ENCODE results near the gene PYGM.

The PYGM gene

DNA sequence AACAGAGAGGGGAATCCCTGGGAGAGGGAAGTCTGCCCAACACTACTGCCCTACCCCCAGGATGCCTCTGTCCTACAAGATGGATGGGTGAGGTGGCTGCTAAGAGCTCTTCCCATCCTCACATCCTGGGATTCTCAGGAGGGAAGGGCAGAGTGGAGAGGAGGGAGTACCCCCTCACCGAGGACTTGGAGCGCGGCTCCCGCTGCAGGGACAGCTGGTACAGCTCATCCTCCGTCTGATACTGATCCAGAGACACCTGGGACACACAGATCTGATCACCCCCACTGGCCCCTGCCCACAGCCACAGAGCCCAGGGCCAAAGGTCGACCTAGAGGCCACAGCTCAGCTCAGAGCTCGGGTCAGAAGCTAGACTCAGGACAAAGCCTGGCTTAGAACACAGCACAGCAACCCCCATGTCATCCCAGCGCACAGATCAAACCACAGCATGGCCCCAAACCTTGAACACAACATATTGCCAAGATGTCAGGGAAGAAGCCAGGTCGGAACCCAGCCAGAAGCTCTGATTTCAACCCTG lies 24.0 kb downstream of the PYGM start:
- DNase-seq (ENCODE audit: low read depth) = no peak

DNA sequence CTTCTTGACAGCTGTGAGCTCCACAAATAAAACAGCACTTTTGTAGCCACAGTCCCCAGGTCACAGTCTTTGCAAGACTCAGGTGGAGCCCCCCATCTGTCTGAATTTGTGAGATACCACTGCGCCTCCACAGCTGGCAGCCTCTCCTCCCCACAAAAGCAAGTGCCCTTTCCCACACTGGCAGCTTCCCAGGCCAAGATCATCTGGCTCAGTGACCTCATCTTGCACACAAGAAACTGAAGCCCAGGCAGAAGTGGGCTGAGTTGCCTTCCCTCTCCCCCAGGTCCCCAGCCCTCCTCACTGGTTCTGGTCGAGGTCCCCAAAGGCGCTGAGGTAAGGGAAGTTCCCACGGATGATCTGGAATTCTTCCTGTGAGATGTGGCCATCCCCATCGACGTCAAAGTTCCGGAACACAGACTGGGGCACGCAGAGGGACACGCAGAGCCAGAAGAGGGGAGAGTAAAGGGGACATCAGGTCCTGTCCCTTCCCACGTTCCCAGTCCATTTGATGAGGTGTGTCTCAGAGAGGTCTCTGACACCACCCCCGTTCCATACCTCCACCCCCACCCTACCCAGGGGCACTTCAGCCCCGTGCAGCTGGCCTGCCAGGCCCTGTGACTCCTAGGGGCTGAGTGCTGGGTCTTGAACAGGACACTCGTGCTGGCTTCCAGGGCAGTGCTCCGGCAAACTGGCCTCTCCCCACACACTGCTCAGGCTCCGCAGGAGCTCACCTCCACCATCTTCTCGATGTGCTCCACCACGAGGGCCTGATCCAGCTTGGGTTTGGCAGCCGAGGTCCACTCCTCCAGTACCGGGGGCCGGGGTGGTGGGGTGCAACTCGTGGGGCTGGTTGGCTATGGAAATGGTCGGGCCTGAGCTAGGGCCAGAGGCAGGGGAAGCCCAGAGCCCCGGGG lies 24.7 kb downstream of the PYGM start:
- DNase-seq (ENCODE audit: low read depth) = no peak

DNA sequence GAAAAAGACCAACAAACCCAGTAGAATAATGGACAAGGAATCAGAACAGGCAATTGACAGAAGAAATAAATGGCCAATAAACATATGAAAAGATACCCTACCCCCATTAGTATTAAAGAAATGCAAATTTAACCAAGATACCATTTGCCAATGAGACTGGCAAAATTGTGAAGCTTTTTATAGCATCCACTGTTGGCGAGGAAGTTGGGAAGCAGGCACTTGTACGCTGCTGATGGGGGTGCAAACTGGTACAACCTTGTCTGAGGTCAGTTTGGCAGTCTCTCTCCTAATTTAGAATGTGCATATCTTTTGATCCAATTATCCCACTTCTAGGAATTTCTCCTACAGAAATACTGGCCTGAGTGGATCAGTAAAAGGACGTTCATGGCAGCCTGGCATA lies 28.2 kb downstream of the PYGM start:
- no peak for DNase-seq (ENCODE audit: low read depth)

DNA sequence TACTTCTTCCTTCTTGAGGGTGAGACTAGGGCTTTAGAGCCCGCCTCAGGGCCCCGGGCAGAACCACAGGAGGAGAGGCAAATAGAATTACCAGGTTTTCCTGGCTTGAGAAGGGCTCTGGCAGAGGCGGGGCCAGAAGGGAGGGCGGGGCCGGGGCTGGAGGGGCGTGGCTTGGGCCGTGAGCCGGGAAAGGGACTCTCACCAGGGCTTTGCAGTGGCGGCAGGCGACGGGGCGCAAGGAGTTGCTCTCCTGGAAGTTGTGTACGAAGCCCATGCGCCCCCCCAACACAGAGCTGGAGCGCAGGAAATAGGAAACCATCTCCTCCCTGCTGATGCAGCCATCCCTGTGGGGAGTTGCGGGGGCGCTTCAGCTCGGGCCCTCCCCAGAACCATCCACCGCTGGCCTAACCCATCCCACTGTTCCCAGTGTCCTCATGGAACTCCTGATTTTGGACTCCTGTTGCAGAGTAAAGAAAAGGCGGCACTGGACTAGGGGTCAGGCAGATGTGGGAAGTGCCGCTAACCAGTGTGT lies 29.9 kb downstream of the PYGM start:
- DNase-seq (ENCODE audit: low read depth) = no peak

DNA sequence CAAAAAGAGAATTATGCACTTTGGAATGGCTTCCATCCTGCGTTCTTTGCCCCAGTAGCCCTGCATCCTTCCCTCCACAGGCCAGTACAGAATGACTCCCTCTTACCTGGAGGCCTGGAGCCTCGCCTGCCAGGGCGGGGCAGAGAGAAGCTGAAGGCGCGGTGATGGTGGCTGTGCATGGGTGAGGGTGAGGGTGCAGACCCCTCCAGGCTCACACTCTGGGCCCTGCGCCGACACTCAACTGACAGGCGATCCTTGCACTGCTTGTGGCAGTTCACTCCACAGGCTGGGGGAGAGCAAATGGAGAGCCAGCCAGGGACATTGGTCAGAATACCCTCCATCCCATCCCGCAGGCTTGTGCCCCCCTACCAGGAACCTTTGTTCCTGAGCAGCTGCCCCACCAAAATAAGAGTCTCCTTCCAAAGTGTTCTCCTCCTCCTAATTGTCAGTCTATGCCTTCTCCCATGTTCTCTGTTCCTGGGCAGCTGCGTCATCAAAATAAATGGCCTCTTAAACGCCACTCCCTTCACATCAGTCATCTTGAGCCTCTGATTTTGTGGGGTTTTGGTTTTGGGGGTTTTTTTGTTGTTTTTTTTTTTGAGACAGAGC lies 30.9 kb downstream of the PYGM start:
- no peak for DNase-seq (ENCODE audit: low read depth)

DNA sequence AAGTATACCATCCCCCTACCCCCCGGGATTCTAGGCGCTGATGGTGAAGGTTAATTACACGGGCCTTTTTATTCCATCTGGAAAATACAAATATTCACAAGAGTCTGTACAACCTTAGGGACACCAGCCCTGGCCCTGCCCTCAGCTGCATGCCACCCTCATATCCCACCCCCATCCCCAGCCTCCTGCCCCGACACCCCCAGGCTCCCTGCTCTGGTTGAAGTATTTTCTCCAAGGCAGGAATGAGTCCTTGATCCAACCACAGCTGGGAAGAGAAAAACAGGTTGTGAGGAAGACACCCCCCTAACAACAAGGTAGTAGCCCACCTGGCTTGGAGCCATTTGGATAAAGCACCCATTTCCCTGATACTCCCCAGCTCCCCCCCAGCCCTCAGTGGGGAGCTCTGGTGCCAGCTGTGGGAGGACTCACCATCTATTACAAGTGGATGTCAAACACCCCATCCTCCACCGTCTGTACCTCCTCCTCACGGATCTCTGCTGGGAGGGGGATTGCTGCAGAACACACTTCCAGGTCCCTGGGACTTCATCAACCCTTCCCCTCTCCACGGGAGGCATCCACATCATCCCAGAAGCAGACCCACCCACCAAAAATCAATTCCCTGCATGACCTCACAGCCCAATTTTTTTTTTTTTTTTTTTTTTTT lies 32.8 kb downstream of the PYGM start:
- DNase-seq (ENCODE audit: low read depth) = no peak

DNA sequence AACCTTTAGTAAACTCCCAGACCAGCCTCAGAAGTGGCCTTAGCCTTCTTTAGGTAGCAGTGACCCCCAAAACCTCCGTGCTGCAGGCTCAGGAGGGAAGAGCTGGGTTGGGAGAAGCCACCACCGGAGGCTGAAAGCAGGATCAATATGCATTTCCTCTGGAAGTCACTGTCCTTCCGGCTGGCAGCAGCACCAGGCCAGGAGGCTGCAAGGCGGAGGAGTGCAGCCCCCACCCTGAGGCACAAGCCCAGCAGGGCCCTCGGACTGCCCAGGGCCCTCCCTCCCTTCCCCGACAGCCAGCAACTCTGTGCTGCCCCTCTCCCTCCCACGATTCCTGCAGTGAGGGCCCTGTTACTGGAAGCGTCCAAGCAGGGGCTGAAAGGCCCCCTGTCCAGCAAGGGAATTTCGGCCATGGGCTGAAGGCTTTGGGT lies 33.5 kb downstream of the PYGM start:
- DNase-seq (ENCODE audit: low read depth) = no peak

DNA sequence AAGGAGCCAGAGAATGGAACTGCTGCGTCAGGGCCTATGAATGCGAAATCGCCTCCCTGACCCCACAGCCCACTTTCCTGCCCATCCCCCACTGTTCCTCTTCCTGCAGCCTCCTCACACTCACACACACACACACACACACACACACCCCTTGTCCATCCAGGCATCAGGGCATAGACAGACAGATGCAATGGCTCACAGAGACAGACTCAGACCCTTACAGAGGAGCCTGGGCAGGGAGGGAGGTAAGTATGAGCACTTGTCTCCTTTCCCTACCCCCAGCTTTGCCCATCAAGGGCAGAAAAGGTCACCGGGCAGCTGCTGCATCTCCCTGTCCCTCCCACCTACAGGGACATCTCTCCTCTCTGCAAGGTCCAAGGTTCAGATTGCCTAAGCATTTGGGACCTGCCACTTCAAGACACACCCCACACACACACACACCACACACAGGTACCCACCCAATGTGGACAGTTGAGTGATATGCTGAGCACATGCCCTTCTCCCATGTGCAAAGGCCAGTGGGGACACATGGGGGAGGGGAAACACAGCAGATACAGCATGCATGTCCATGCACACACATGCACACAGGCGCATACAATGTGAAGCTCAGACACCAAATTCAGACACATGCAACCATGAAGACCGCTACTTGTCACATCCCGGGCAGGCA lies 34.8 kb downstream of the PYGM start:
- no peak for DNase-seq (ENCODE audit: low read depth)

DNA sequence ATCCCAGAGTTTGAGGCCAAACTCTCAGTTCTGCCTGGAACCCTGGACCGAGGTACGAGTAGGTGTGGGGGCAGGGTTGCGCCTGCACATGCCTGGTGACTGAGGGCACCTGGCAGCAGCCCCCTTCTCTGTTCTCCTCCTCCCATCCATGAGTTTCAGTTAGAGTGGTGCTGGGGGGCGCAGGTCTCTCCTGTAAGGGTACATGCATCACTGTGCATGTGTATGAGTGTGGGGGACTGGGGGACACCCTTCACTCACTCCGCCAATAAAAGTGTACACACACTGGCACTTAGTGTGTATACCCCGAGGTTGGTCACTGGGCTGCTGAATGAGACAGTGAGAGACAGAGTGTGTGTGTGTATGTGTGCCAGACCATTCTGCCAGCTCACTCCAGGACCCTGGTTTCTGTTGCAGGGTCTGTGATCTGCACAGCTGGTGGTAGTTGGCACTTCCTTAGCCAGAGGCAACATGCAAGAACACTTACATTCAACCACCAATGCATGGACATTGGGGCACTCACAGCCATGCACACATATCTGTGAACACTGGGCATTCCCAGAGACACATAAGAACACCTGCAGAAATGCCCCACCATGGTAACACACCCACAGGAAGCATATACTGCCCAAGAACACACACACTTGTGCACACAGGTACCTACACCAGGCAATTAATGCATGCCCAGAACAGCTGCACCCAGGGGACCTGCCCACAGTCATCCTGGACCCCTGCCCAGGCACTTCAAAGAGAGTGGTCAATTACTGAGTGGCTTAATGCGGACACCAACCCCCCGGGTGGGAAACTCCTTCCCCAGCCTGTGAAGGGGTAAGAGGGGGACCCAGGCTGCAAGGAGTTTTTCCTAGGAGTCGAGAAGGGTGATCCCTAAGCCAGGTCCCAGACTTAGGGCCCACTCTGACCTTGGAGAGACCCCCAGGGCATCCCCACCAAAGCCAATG lies 35.6 kb downstream of the PYGM start:
- DNase-seq (ENCODE audit: low read depth) = no peak

DNA sequence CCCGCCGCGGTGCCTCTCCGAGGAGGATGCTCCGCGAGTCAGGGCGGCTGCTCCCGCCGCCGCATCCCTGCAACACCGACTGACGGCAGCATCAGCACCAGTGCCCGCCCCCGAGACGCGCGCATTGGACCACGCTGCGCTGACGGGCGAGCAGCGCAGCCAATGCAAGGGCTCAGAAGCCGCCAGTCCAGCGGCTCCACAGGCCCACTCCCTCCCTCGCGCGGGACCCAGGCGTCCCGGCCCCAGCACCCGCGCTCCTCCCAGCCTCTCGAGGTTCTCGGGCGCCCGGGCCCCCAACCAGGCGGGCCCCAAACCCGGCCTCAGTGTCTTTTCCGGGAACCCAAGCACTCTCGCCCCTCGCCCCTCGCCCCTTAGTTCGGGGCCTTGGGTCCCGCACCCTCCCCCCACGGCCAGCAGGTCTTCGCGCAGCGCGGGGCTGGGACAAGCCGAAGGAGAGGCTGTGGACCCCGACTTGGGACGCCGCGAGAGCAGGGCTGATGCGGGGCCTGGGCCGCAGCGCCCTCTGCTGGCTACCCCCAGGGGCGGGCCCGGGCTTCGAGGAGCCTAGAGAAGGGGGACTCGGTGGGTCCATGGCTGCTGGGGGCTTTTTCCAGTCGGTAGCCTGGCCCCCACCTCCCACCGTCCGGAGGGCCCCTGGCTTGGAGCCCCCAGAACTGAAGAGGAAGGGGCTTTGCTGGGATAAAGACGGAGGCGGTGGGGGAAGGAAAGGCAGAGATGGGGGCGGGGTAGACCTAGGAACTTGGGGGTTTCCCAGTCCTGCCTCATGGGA lies 36.5 kb downstream of the PYGM start, which contains the start of gene NRXN2:
TSS of gene NRXN2 (minus strand) at position 81 of the 790 bp plus-strand sequence. CDS start 9,498 bp downstream, outside the sequence.
- peak; percentile 68 for DNase-seq (ENCODE audit: low read depth)

DNA sequence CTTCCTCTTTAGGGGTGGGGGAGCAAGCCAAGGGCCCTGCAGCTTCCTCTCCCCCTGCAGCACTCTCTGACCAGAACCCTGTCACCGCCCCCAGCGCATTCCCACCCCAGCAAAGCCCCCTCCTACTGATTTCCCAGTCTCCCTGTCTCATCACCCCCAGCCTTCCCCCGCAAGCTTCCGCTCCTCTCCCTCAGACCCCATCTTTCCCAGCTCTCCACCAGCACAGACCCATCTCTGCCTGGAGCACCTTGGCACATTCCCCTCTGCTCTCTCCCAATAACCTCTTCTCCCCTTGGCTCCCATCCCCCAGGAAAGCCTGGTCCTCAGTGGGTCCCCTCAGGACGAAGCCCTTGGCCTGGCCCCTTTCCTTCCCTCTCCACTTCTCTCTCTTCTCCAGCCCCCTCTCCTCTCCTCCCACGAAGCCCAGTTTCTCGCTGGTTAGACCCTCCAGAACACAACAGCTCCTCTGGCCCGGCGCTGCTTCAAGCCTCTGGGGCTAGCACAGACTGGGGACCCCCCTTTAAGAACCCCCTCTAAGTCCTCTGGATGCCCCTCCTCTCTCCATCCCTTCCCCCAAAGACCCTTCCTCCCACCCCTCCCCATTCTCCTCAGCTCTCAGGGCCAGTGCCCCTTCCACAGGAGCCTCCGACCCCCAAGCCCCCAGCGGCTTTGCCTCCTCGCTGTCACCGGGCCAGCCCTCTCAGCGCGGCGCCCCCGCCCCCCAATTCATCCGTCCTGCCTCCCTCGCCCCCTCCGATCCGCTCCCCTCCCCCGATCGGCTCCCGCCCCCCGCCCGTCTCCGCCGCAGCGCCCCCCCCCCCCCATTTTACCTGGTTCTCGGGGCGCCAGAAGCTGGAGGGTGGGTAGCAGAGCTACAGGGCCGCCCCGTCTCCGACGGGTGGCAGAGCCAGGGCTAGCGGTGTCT lies 37.4 kb downstream of the PYGM start:
- DNase-seq (ENCODE audit: low read depth) = no peak

DNA sequence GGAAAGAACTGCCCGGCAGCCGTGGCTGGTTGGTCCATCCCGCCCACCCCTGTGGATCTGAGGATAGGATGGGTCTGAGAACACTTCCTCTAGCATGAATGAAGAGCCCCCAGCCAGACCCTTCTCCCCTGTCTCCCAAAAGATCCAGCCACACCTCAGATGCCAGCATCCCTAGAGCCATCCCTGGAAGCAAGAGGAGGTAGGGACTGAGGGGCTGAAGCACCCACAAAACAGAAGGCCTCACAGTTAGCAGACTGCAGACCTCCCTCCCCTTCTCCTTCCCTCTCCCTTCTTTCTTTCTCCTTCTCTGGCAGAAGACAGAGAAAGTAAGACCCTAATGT lies 38.4 kb downstream of the PYGM start:
- DNase-seq (ENCODE audit: low read depth) = no peak

DNA sequence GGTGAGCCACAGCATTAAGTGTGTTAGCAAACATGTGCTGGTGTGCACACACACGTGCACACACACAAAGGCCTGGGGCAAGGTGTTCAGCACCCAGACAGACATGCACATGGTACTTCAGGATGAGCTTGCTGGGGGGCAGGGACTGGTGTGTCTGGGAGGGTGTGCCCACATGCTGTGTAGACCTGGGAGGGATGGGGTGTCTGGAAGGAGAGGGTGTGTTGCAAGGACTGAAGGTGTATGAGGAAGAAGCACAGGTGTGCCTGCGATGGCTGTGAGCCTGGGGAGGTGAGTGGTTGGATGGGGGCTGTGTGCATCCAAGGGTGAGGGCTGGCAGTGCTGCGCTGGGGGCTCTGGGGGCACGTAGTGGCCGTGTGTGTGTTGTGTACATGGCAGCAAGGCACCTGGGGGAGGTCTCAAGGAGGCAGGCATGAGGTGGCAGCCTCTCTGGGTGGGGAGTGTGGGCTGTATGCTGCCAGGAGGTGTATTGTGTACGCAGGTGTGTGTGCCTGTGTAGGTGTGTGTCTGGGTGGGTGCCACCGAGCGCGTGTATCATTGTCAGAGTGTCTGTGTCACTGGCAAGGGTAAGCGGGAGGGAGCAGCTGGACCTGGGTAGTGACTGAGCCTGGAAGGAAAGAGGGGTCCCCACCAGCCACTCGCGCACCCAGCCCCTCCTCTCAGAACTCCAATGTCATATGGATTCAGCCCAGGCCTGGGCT lies 39.0 kb downstream of the PYGM start:
- DNase-seq (ENCODE audit: low read depth) = no peak

DNA sequence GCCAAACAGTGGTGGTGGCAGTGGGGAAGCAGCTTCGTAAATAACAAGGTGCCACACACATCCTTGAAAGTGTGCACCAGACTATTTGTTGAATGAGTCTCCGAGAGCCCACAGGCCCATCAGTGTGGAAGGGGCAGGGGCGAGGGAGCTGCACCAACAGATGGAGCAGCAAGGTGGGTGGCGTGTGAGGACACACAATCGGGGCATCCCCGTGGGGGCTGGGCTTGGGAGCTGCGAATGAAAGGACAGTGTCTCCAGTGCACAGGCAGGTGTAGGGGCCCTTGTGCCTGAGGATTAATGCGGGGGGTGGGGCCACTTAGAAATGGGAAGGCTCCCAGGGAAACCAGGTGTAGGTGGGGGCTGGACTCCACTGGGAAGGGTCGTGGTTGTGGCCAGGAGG lies 39.6 kb downstream of the PYGM start:
- DNase-seq (ENCODE audit: low read depth) = no peak

DNA sequence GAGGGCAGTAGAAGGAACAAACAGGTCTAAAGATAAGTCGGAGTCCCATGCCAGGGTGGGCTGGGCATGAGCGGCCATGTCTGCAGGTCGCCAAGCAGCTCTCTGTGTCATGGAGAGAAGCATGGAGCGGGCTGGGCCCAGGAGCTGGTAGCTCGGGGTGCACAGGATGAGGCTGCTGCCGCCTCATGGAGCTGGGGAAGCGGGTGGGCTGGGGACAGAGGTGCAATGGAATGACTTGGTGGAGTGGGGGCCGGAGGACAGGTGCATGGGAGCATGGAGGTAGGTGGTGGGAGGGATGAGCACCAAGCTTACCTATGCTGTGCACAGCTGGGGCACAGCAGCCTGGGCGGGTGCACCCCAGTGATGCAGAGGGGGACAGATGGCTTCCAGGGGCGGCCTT lies 40.4 kb downstream of the PYGM start:
- DNase-seq (ENCODE audit: low read depth) = no peak

DNA sequence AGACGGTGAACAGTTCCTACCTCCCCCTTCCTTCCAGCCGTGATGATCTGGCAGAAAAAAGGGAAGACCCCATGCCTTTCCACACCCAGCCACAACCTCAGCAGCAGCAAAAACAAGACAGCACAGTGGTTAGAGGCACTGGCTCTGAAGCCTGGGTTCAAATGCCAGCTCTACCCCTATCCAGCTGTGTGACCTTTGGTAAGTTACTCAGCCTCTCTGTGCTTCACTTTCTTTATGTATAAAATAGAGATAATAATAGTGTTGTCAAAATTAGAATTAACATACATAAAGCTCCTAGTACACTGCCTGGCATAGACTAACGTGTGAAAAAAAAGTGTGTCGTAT lies 41.0 kb downstream of the PYGM start:
- no peak for DNase-seq (ENCODE audit: low read depth)

DNA sequence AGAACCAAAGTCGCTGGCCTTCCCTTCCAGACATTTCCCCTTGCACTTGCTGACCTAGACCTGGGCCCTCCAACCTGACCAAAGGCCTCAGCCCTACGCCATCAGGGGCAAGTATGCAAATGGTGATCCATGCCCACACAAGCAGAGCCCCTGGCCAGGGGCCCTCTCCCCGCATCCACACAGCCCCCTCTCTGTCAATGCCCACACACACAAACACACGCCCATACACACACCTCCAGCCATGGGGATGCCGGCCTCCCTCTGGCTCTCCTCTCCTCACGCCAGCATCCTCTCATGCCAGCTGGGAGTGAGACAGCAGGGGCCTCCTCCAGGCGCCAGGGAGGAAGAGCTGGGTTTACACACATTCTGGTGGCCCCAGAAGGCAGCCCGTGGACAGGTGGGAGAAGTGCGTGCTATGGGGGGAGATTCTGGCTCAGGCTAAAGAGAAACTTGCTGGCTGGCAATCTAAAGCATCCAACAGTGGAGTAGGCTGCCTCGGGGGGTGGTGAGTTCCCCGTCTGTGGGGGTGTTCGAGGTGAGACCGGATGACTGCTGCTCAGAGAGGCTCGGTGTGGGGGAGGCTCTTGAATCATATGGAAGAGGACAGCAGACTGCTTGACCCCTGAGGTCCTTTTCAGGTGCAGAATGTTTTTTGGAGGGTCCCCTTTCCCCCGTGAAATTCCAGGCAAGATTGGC lies 41.5 kb downstream of the PYGM start:
- no peak for DNase-seq (ENCODE audit: low read depth)

DNA sequence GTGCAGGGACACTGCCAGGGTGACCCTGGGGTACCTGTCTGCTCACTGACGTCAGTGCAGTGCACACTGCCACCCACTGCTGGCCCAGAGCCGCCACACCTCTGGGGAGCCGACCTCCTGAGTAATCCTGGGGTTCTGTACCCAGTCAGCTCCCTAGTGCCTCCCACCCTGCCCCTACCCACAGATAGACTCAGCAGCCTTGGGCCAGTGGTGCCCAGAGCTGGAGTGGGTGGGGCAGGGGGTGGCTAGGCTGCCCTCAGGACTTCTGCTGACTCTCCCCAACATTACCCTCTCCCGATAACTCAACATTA lies 42.6 kb downstream of the PYGM start:
- DNase-seq (ENCODE audit: low read depth) = no peak

Data from amniotic epithelial cell (primary cell).